ENCODE data around the gene CTDSPL.

The CTDSPL gene

GRCh38 chr3:38005076-38006020 lies 143.7 kb downstream of the CTDSPL start:
- no peaks in the 10 kb centered on the region for H3K36me3 ChIP-seq (ENCODE audit: control insufficient read depth, insufficient read depth, low read length)
- H3K23ac ChIP-seq (ENCODE audit: low read length) = no peak overlapping the region
- no peak overlapping the region for H3K4me3 ChIP-seq (ENCODE audit: low read length)
- H2BK5ac ChIP-seq (ENCODE audit: low read length) = no peak overlapping the region
- H3K4me1 ChIP-seq (ENCODE audit: control insufficient read depth, low read depth, low read length) = no peaks in the 10 kb centered on the region
- H2BK15ac ChIP-seq (replicated peaks; ENCODE audit: low read depth) = no peak overlapping the region
- no peak overlapping the region for H3K27ac ChIP-seq (ENCODE audit: low read depth, low read length)
- H3K56ac ChIP-seq (ENCODE audit: low read length) = no peak overlapping the region
- H2AK5ac ChIP-seq (ENCODE audit: low read length) = no peak overlapping the region
- no peaks in the 10 kb centered on the region for H3K79me2 ChIP-seq (ENCODE audit: control insufficient read depth, insufficient read depth, low read length)
- no peaks in the 10 kb centered on the region for H3K79me1 ChIP-seq (ENCODE audit: low read length)
- no peak overlapping the region for H3K18ac ChIP-seq (ENCODE audit: low read length)
- H3K27me3 ChIP-seq (ENCODE audit: insufficient read depth, low read length, poor library complexity) = no peaks in the 10 kb centered on the region
- no peak overlapping the region for H3K4me2 ChIP-seq (ENCODE audit: low read length)
- H4K5ac ChIP-seq (ENCODE audit: low read length) = no peak overlapping the region
- no CpG with 5 or more reads among the region's 15 CpGs for WGBS (ENCODE audit: extremely low coverage, insufficient coverage, low lambda C conversion rate)
- no peak overlapping the region for H3K9ac ChIP-seq (ENCODE audit: low read length)
- no peak overlapping the region for H3K4ac ChIP-seq (ENCODE audit: low read depth, low read length)
- no peak for DNase-seq
- no peak overlapping the region for H2BK120ac ChIP-seq (ENCODE audit: low read depth, low read length)
- no peak overlapping the region for H4K8ac ChIP-seq (ENCODE audit: low read depth, low read length)

- no peak for DNase-seq
- Histone ChIP-seq H3K36me3 (ENCODE audit: control insufficient read depth, insufficient read depth, low read length) (no peaks in the 10 kb centered on the region), H3K4me1 (ENCODE audit: control insufficient read depth, low read depth, low read length) (no peaks in the 10 kb centered on the region), H3K4me3 (ENCODE audit: low read length) (no peak overlapping the region), H3K79me2 (ENCODE audit: control insufficient read depth, insufficient read depth, low read length) (no peaks in the 10 kb centered on the region), H2BK120ac (ENCODE audit: low read depth, low read length) (no peak overlapping the region), H4K5ac (ENCODE audit: low read length) (no peak overlapping the region), H3K23ac (ENCODE audit: low read length) (no peak overlapping the region), H3K18ac (ENCODE audit: low read length) (no peak overlapping the region), H2AK5ac (ENCODE audit: low read length) (no peak overlapping the region), H2BK15ac (replicated peaks; ENCODE audit: low read depth) (no peak overlapping the region), H3K79me1 (ENCODE audit: low read length) (no peaks in the 10 kb centered on the region), H3K9ac (ENCODE audit: low read length) (no peak overlapping the region), H3K4ac (ENCODE audit: low read depth, low read length) (no peak overlapping the region), H3K27me3 (ENCODE audit: insufficient read depth, low read length, poor library complexity) (no peaks in the 10 kb centered on the region), H4K8ac (ENCODE audit: low read depth, low read length) (no peak overlapping the region), H2BK5ac (ENCODE audit: low read length) (no peak overlapping the region), H3K27ac (ENCODE audit: low read depth, low read length) (no peak overlapping the region), H3K56ac (ENCODE audit: low read length) (no peak overlapping the region), H3K4me2 (ENCODE audit: low read length) (no peak overlapping the region)
- no CpG with 5 or more reads among the region's 5 CpGs for WGBS (ENCODE audit: extremely low coverage, insufficient coverage, low lambda C conversion rate)
These were observed 144.4 kb downstream of the CTDSPL start for GRCh38 chr3:38006031-38006430.

GRCh38 chr3:38006445-38006995 lies 144.8 kb downstream of the CTDSPL start:
- WGBS (ENCODE audit: extremely low coverage, insufficient coverage, low lambda C conversion rate) = no CpG with 5 or more reads among the region's 16 CpGs
- no peak overlapping the region for H3K18ac ChIP-seq (ENCODE audit: low read length)
- H4K8ac ChIP-seq (ENCODE audit: low read depth, low read length) = no peak overlapping the region
- DNase-seq = no peak
- no peak overlapping the region for H3K9ac ChIP-seq (ENCODE audit: low read length)
- no peak overlapping the region for H3K4ac ChIP-seq (ENCODE audit: low read depth, low read length)
- H2BK5ac ChIP-seq (ENCODE audit: low read length) = no peak overlapping the region
- no peak overlapping the region for H3K27ac ChIP-seq (ENCODE audit: low read depth, low read length)
- H4K5ac ChIP-seq (ENCODE audit: low read length) = no peak overlapping the region
- H3K23ac ChIP-seq (ENCODE audit: low read length) = no peak overlapping the region
- H3K4me3 ChIP-seq (ENCODE audit: low read length) = no peak overlapping the region
- H3K36me3 ChIP-seq (ENCODE audit: control insufficient read depth, insufficient read depth, low read length) = no peaks in the 10 kb centered on the region
- no peak overlapping the region for H2BK15ac ChIP-seq (replicated peaks; ENCODE audit: low read depth)
- H3K4me1 ChIP-seq (ENCODE audit: control insufficient read depth, low read depth, low read length) = no peaks in the 10 kb centered on the region
- H2AK5ac ChIP-seq (ENCODE audit: low read length) = no peak overlapping the region
- H3K4me2 ChIP-seq (ENCODE audit: low read length) = no peak overlapping the region
- H3K79me2 ChIP-seq (ENCODE audit: control insufficient read depth, insufficient read depth, low read length) = no peaks in the 10 kb centered on the region
- H2BK120ac ChIP-seq (ENCODE audit: low read depth, low read length) = no peak overlapping the region
- no peaks in the 10 kb centered on the region for H3K27me3 ChIP-seq (ENCODE audit: insufficient read depth, low read length, poor library complexity)
- no peak overlapping the region for H3K56ac ChIP-seq (ENCODE audit: low read length)
- no peaks in the 10 kb centered on the region for H3K79me1 ChIP-seq (ENCODE audit: low read length)

GRCh38 chr3:38007754-38008090 lies 146.0 kb downstream of the CTDSPL start:
- Histone ChIP-seq H4K8ac (ENCODE audit: low read depth, low read length) (no peak overlapping the region), H3K36me3 (ENCODE audit: control insufficient read depth, insufficient read depth, low read length) (no peaks in the 10 kb centered on the region), H2BK120ac (ENCODE audit: low read depth, low read length) (no peak overlapping the region), H3K23ac (ENCODE audit: low read length) (no peak overlapping the region), H3K4me2 (ENCODE audit: low read length) (no peak overlapping the region), H3K79me1 (ENCODE audit: low read length) (no peaks in the 10 kb centered on the region), H2AK5ac (ENCODE audit: low read length) (no peak overlapping the region), H3K56ac (ENCODE audit: low read length) (no peak overlapping the region), H3K27me3 (ENCODE audit: insufficient read depth, low read length, poor library complexity) (no peaks in the 10 kb centered on the region), H3K4me3 (ENCODE audit: low read length) (no peak overlapping the region), H3K4ac (ENCODE audit: low read depth, low read length) (no peak overlapping the region), H3K79me2 (ENCODE audit: control insufficient read depth, insufficient read depth, low read length) (no peaks in the 10 kb centered on the region), H3K4me1 (ENCODE audit: control insufficient read depth, low read depth, low read length) (no peaks in the 10 kb centered on the region), H3K27ac (ENCODE audit: low read depth, low read length) (no peak overlapping the region), H2BK15ac (replicated peaks; ENCODE audit: low read depth) (no peak overlapping the region), H4K5ac (ENCODE audit: low read length) (no peak overlapping the region), H2BK5ac (ENCODE audit: low read length) (no peak overlapping the region), H3K9ac (ENCODE audit: low read length) (no peak overlapping the region), H3K18ac (ENCODE audit: low read length) (no peak overlapping the region)
- DNase-seq = no peak
- WGBS (ENCODE audit: extremely low coverage, insufficient coverage, low lambda C conversion rate) = no CpG with 5 or more reads among the region's 7 CpGs

- Histone ChIP-seq H2BK120ac (ENCODE audit: low read depth, low read length) (no peak overlapping the region), H2AK5ac (ENCODE audit: low read length) (no peak overlapping the region), H3K27me3 (ENCODE audit: insufficient read depth, low read length, poor library complexity) (no peaks in the 10 kb centered on the region), H3K23ac (ENCODE audit: low read length) (no peak overlapping the region), H3K4me2 (ENCODE audit: low read length) (no peak overlapping the region), H3K36me3 (ENCODE audit: control insufficient read depth, insufficient read depth, low read length) (no peaks in the 10 kb centered on the region), H3K4me1 (ENCODE audit: control insufficient read depth, low read depth, low read length) (no peaks in the 10 kb centered on the region), H2BK15ac (replicated peaks; ENCODE audit: low read depth) (no peak overlapping the region), H2BK5ac (ENCODE audit: low read length) (no peak overlapping the region), H3K9ac (ENCODE audit: low read length) (no peak overlapping the region), H3K18ac (ENCODE audit: low read length) (no peak overlapping the region), H3K79me1 (ENCODE audit: low read length) (no peaks in the 10 kb centered on the region), H4K8ac (ENCODE audit: low read depth, low read length) (no peak overlapping the region), H4K5ac (ENCODE audit: low read length) (no peak overlapping the region), H3K27ac (ENCODE audit: low read depth, low read length) (no peak overlapping the region), H3K56ac (ENCODE audit: low read length) (no peak overlapping the region), H3K4me3 (ENCODE audit: low read length) (no peak overlapping the region), H3K4ac (ENCODE audit: low read depth, low read length) (no peak overlapping the region), H3K79me2 (ENCODE audit: control insufficient read depth, insufficient read depth, low read length) (no peaks in the 10 kb centered on the region)
- no peak for DNase-seq
- no CpG with 5 or more reads among the region's 19 CpGs for WGBS (ENCODE audit: extremely low coverage, insufficient coverage, low lambda C conversion rate)
These were observed 146.6 kb downstream of the CTDSPL start for GRCh38 chr3:38008191-38008701.
